ENCODE measurements around the gene SNX8.
"Not testable (repeated sequence)": the region's sequence is repeated elsewhere in the genome, so short reads cannot be mapped to it uniquely, and the experiment has no call there.

SNX8 gene

DNA sequence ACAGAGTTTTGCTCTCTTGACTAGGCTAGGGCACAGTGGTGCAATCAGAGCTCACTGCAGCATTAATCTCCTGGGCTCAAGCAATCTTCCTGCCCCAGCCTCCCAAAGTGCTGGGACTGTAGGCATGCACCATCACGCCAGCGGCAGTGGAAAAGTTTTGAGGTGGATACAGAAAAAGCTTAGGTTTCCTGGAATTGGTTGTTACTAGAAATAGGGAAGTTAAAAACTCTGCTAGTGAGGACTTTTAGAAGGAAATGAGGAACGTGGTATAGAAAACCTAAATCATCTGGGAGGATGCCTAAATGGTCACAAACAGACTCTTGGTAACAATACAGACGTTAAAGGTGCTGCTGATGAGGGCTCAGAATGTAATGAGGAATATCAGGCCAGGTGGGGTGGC lies 10.9 kb upstream of the SNX8 start:
- TF ChIP-seq, protein P1, sequence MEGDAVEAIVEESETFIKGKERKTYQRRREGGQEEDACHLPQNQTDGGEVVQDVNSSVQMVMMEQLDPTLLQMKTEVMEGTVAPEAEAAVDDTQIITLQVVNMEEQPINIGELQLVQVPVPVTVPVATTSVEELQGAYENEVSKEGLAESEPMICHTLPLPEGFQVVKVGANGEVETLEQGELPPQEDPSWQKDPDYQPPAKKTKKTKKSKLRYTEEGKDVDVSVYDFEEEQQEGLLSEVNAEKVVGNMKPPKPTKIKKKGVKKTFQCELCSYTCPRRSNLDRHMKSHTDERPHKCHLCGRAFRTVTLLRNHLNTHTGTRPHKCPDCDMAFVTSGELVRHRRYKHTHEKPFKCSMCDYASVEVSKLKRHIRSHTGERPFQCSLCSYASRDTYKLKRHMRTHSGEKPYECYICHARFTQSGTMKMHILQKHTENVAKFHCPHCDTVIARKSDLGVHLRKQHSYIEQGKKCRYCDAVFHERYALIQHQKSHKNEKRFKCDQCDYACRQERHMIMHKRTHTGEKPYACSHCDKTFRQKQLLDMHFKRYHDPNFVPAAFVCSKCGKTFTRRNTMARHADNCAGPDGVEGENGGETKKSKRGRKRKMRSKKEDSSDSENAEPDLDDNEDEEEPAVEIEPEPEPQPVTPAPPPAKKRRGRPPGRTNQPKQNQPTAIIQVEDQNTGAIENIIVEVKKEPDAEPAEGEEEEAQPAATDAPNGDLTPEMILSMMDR (conservative IDR thresholded peaks at IDR 0.05; ENCODE audit: low read length) = no peak
- no peak overlapping the region for H3K4me3 ChIP-seq (ENCODE audit: low read length)
- DNase-seq (ENCODE audit: low read depth) = no peak

DNA sequence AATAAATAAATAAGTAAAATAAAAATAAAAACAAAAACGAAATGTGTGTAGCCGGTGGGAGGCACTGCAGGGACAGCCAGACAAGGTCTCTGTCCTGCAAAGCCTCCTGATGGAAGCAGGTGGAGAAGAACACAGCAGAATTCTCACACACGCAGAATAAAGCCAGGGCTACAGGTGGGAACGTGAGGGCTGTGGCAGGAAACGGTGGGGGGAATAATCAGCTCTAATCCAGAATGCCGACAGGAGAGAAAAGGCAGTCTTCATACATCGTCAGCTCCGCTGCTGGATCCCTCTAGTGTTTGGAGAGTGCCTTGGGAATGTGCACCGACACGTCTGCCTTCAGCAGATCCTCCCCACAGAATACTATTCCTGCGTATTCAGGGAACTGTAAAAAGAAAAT lies 6.8 kb upstream of the SNX8 start:
- TF ChIP-seq, protein P1 (conservative IDR thresholded peaks at IDR 0.05; ENCODE audit: low read length) = peak; percentile 44
- DNase-seq (ENCODE audit: low read depth) = peak; percentile 29
- H3K4me3 ChIP-seq (ENCODE audit: low read length) = peak overlapping the region; percentile 29; the same call in 1 of the 2 replicates

DNA sequence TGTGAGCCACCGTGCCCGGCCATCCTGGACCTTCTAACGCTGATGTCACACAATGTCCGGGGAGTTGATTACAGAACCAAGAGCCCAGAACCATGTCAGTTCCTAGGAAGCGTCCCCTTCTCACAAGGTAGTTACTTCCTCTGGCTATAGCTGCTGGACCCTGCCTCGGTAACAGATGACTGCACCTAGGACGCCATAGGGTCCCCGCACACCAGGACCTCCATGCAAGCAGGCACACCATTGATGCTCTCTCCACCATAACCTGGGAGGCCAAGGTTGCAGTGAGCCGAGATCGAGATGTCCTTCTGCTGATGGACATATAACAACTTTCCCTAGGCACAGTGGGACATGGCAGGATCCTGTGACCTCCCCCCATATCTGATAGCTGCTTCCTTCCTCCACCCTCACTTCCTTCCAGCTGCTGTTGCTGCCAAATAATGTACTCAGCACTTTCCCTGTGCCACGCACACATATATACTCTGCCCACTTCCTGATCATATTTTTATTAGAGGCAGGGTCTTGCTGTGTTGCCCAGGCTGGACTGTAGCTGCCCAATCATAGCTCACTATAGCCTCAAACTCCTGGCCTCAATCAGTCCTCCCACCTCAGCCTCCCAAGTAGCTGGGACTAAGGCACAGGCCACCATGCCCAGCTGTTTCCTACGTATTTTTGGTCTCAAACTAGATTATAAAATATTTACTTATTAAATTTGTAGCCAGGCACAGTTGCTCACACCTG lies 3.5 kb upstream of the SNX8 start:
- TF ChIP-seq, protein P1 (conservative IDR thresholded peaks at IDR 0.05; ENCODE audit: low read length) = no peak
- no peak overlapping the region for H3K4me3 ChIP-seq (ENCODE audit: low read length)
- no peak for DNase-seq (ENCODE audit: low read depth)

DNA sequence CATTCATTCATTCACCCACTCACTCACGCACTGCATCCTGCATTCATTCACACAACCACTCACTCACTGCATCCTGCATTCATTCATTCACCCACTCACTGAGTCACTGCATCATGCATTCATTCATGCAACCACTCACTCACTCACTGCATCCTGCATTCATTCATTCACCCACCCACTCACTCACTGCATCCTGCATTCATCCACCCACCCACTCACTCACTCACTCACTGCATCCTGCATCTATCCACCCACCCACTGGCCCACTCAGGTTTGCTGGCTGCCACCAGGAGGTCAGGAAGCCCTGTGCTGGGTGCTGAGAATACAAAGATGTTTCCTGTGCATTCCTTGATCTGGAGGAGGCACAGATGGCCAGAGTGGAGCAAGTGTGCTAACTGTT lies 2.3 kb upstream of the SNX8 start:
- TF ChIP-seq, protein P1 (conservative IDR thresholded peaks at IDR 0.05; ENCODE audit: low read length) = no peak
- no peak overlapping the region for H3K4me3 ChIP-seq (ENCODE audit: low read length)
- DNase-seq (ENCODE audit: low read depth) = no peak

DNA sequence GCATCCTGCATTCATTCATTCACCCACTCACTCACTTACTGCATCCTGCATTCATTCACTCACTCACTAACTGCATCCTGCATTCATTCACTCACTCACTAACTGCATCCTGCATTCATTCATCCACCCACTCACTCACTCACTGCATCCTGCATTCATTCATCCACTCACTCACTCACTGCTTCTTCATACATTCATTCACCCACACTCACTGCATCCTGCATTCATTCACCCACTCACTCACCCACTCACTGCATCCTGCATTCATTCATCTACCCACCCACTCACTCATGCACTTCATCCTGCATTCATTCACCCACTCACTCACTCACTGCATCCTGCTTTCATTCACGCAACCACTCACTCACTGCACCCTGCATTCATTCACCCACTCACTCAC lies 1.5 kb upstream of the SNX8 start:
- TF ChIP-seq, protein P1 (conservative IDR thresholded peaks at IDR 0.05; ENCODE audit: low read length) = no peak
- H3K4me3 ChIP-seq (ENCODE audit: low read length) = no peak overlapping the region
- DNase-seq (ENCODE audit: low read depth) = no peak

DNA sequence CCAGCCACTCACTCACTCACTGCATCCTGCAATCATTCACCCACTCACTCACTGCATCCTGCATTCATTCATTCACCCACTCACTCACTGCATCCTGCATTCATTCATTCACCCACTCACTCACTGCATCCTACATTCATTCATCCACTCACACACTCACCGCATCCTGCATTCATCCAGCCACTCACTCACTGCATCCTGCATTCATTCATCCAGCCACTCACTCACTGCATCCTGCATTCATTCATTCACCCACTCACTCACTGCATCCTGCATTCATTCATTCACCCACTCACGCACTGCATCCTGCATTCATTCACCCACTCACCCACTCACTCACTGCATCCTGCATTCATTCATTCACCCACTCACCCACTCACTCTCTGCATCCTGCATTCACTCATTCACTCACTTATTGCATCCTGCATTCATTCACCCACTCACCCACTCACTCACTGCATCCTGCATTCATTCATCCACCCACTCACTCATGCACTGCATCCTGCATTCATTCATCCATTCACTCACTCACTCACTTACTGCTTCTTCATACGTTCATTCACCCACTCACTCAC lies 802 bp upstream of the SNX8 start:
- not testable (repeated sequence) for H3K4me3 ChIP-seq (ENCODE audit: low read length); DNase-seq (ENCODE audit: low read depth)

DNA sequence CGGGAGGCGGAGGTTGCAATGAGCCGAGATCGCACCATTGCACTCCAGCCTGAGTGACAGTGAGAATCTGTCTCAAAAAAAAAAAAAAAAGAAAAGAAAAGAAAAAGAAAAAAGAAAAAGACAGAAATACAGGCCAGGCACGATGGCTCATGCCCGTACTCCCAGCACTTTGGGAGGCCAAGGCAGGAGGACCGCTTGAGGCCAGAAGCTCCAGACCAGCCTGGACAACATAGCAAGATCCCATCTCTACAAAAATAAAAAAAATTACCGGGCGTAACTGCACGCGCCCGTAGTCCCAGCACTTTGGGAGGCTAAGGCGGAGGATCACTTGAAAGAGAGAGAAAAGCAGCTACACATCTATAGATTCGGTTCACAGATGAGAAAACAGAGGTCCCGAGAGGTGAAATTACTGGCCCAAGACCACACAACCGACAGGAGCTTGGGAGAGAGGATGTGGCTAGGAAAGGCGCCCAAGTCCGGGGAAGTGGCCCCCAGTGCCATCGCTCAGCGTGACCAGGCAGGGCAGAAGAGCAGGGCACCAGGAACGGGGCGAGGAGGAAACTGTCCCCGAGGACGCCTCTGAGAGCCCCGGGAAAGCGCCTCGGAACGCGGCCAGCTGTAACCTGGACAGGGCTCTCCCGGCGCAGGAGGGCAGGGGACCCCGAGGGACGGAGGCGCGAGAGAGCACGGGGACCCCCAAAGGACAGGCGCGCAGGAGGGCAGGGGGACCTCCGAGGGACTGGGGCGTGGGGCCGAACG lies 612 bp downstream of the SNX8 start:
- peak; percentile 22 for DNase-seq (ENCODE audit: low read depth)
- TF ChIP-seq, protein P1 (conservative IDR thresholded peaks at IDR 0.05; ENCODE audit: low read length) = no peak
- H3K4me3 ChIP-seq (ENCODE audit: low read length) = peak overlapping the region; percentile 83

Data from AG10803 (cell line).